ENCODE measurements around the gene CYFIP2. TPM values are rescaled to one million over a fixed set of nuclear protein-coding genes. Genes with fewer than 3 reads are reported as not detected.

Gene CYFIP2
- polyA plus RNA-seq, 1 donor from 2014 or later: 59.7 TPM

GRCh38 chr5:157289164-157289819 lies 23.4 kb downstream of the CYFIP2 start:
- Histone ChIP-seq H3K4me2 (ENCODE audit: low read length) (no peak overlapping the region), H3K9me3 (ENCODE audit: low read length) (no peaks in the 10 kb centered on the region), H3F3A (ENCODE audit: insufficient read depth, low read length, poor library complexity, severe bottlenecking) (no peaks in the 10 kb centered on the region), H3K27ac (ENCODE audit: low read length) (no peak overlapping the region), H3K27me3 (ENCODE audit: insufficient read depth, low read depth, low read length) (no peaks in the 10 kb centered on the region), H3K36me3 (ENCODE audit: insufficient read depth, low read length) (peaks cover 6% of the 10 kb centered on the region), H3K79me2 (replicated peaks; ENCODE audit: insufficient read depth, low read length) (peaks cover 12% of the 10 kb centered on the region), H3K9me2 (ENCODE audit: insufficient read depth, low read length) (no peaks in the 10 kb centered on the region), H3K9ac (ENCODE audit: low read length) (no peak overlapping the region), H3K4me3 (ENCODE audit: low read length) (no peak overlapping the region), H2AFZ (ENCODE audit: low read depth, low read length) (no peak overlapping the region), H4K20me1 (ENCODE audit: insufficient read depth) (no peaks in the 10 kb centered on the region)
- TF ChIP-seq SMC3 (conservative IDR thresholded peaks at IDR 0.05; ENCODE audit: poor library complexity) (no peak), MXI1 (conservative IDR thresholded peaks at IDR 0.05; ENCODE audit: poor library complexity, severe bottlenecking) (no peak), RAD21 (conservative IDR thresholded peaks at IDR 0.05) (no peak), REST (IDR thresholded peaks at IDR 0.05; ENCODE audit: borderline replicate concordance) (no peak), EP300 (conservative IDR thresholded peaks at IDR 0.05; ENCODE audit: poor library complexity, severe bottlenecking) (no peak)

- Histone ChIP-seq H3K79me2 (replicated peaks; ENCODE audit: insufficient read depth, low read length) (peaks cover 2% of the 10 kb centered on the region), H3F3A (ENCODE audit: insufficient read depth, low read length, poor library complexity, severe bottlenecking) (no peaks in the 10 kb centered on the region), H2AFZ (ENCODE audit: low read depth, low read length) (no peak overlapping the region), H3K9me3 (ENCODE audit: low read length) (no peaks in the 10 kb centered on the region), H3K27ac (ENCODE audit: low read length) (no peak overlapping the region), H3K36me3 (ENCODE audit: insufficient read depth, low read length) (peaks cover 6% of the 10 kb centered on the region), H3K9me2 (ENCODE audit: insufficient read depth, low read length) (no peaks in the 10 kb centered on the region), H3K4me2 (ENCODE audit: low read length) (no peak overlapping the region), H4K20me1 (ENCODE audit: insufficient read depth) (no peaks in the 10 kb centered on the region), H3K4me3 (ENCODE audit: low read length) (no peak overlapping the region), H3K27me3 (ENCODE audit: insufficient read depth, low read depth, low read length) (no peaks in the 10 kb centered on the region), H3K9ac (ENCODE audit: low read length) (no peak overlapping the region)
- TF ChIP-seq CTCF (IDR thresholded peaks at IDR 0.05; ENCODE audit: poor library complexity, severe bottlenecking) (no peak), RAD21 (conservative IDR thresholded peaks at IDR 0.05) (no peak), SMC3 (conservative IDR thresholded peaks at IDR 0.05; ENCODE audit: poor library complexity) (no peak), TAF1 (IDR thresholded peaks at IDR 0.05; ENCODE audit: low read depth) (no peak), POLR2AphosphoS5 (IDR thresholded peaks at IDR 0.05) (no peak), EP300 (conservative IDR thresholded peaks at IDR 0.05; ENCODE audit: poor library complexity, severe bottlenecking) (no peak), REST (IDR thresholded peaks at IDR 0.05; ENCODE audit: borderline replicate concordance) (no peak), MXI1 (conservative IDR thresholded peaks at IDR 0.05; ENCODE audit: poor library complexity, severe bottlenecking) (no peak), EZH2 (IDR thresholded peaks at IDR 0.05; ENCODE audit: borderline replicate concordance, insufficient read depth, low read length, poor library complexity, severe bottlenecking) (no peak)
Measured at GRCh38 chr5:157290156-157290980, 24.4 kb downstream of the CYFIP2 start.
